CD4-positive, alpha-beta T cell treated with Interleukin-21 for 1 hour (primary cell): ENCODE data around the gene NHERF1.

ENCODE experiments used
- DNase-seq: peaks from one replicate; pipeline ENCODE4 v3.0.0-alpha.2; 2020

Gene NHERF1

GRCh38 chr17:74790161-74791058, 42.0 kb downstream of the NHERF1 start:
- DNase-seq = no peak

- no peak for DNase-seq
These were observed 44.2 kb downstream of the NHERF1 start for GRCh38 chr17:74792586-74793105.

GRCh38 chr17:74795327-74796020, 47.0 kb downstream of the NHERF1 start:
- DNase-seq = no peak

- DNase-seq = no peak
These were observed 47.8 kb downstream of the NHERF1 start for GRCh38 chr17:74796211-74796610.

GRCh38 chr17:74796866-74797265, 48.4 kb downstream of the NHERF1 start:
- no peak for DNase-seq

- no peak for DNase-seq
These were observed 49.4 kb downstream of the NHERF1 start for GRCh38 chr17:74797824-74798223.

- no peak for DNase-seq
These were observed 49.8 kb downstream of the NHERF1 start for GRCh38 chr17:74798239-74798707.

- no peak for DNase-seq
These were observed 50.7 kb downstream of the NHERF1 start for GRCh38 chr17:74799097-74799496.

- DNase-seq = no peak
These were observed 52.1 kb downstream of the NHERF1 start for GRCh38 chr17:74800531-74800930.

GRCh38 chr17:74801896-74802295, 53.5 kb downstream of the NHERF1 start:
- no peak for DNase-seq

- no peak for DNase-seq
These were observed 55.0 kb downstream of the NHERF1 start for GRCh38 chr17:74803388-74803930.

- DNase-seq = no peak
These were observed 55.5 kb downstream of the NHERF1 start for GRCh38 chr17:74803971-74804370.

- DNase-seq = no peak
These were observed 56.3 kb downstream of the NHERF1 start for GRCh38 chr17:74804683-74805082.

GRCh38 chr17:74805591-74805991, 57.2 kb downstream of the NHERF1 start:
- DNase-seq = no peak

- DNase-seq = no peak
These were observed 57.9 kb downstream of the NHERF1 start for GRCh38 chr17:74806334-74806733.

GRCh38 chr17:74807441-74807840, 59.0 kb downstream of the NHERF1 start:
- no peak for DNase-seq

- no peak for DNase-seq
These were observed 59.5 kb downstream of the NHERF1 start for GRCh38 chr17:74807925-74808324.

- no peak for DNase-seq
These were observed 60.4 kb downstream of the NHERF1 start for GRCh38 chr17:74808714-74809430.

GRCh38 chr17:74810699-74811485, 62.5 kb downstream of the NHERF1 start:
- DNase-seq = no peak

- no peak for DNase-seq
These were observed 63.9 kb downstream of the NHERF1 start for GRCh38 chr17:74812109-74813009.

GRCh38 chr17:74814453-74814852, 66.0 kb downstream of the NHERF1 start:
- no peak for DNase-seq
